ENCODE measurements around the gene SOD1. TPM values are rescaled to one million over a fixed set of nuclear protein-coding genes. Genes with fewer than 3 reads are reported as not detected.

The SOD1 gene
- total and polyA plus RNA-seq, 2 experiments from 2014 or later, result 195 to 260 TPM

DNA sequence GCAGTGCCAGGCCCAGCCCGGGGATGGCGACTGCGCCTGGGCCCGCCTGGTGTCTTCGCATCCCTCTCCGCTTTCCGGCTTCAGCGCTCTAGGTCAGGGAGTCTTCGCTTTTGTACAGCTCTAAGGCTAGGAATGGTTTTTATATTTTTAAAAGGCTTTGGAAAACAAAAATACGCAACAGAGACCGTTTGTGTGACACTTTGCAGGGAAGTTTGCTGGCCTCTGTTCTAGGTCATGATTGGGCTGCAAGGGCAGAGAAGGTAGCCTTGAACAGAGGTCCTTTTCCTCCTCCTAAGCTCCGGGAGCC lies 719 bp downstream of the SOD1 start:
- H3K36me3 ChIP-seq (replicated peaks; ENCODE audit: insufficient read depth, low read depth), result no peaks in the 10 kb centered on the region

DNA sequence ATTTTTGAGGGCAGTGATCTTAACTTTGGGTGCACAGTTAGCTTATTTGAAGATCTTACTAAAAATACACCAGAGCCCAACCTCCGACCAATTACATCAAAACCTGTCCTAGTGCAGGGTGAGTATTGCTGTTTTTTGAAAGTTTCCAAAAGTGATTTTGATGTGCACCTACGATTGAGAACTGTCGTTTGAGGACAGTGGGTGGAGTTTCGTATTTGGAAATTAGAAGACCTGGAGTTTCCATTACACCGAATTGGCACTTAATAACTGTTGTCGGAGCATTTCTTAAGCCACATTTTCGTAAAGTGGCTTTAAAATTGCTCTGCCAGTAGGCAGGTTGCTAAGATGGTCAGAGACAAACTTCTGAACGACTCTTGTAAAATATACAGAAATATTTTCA lies 1.1 kb downstream of the SOD1 start:
- H2AFZ ChIP-seq, result peak overlapping the region; percentile 73
- peak overlapping the region; percentile 74 for H3K4me3 ChIP-seq
- peaks cover 54% of the 10 kb centered on the region for H3K79me2 ChIP-seq
- H3K9me3 ChIP-seq (ENCODE audit: low read depth), result no peaks in the 10 kb centered on the region
- 40% methylated on average over 8 of the region's 8 CpGs for WGBS (ENCODE audit: low lambda C conversion rate, missing lambda C conversion rate)
- H3K4me1 ChIP-seq (ENCODE audit: insufficient read depth), result peaks cover 4% of the 10 kb centered on the region
- peak overlapping the region; percentile 75 for H3K4me2 ChIP-seq
- no peaks in the 10 kb centered on the region for H3K27me3 ChIP-seq
- no peak for DNase-seq (ENCODE audit: low spot score)
- no peaks in the 10 kb centered on the region for H3K36me3 ChIP-seq (replicated peaks; ENCODE audit: insufficient read depth, low read depth)
- H3K27ac ChIP-seq, result peak overlapping the region; percentile 84
- TF ChIP-seq EZH2phosphoT487 (IDR thresholded peaks at IDR 0.05; ENCODE audit: low read depth, severe bottlenecking, unreplicated experiment), result no peak
- TF ChIP-seq, protein P1, sequence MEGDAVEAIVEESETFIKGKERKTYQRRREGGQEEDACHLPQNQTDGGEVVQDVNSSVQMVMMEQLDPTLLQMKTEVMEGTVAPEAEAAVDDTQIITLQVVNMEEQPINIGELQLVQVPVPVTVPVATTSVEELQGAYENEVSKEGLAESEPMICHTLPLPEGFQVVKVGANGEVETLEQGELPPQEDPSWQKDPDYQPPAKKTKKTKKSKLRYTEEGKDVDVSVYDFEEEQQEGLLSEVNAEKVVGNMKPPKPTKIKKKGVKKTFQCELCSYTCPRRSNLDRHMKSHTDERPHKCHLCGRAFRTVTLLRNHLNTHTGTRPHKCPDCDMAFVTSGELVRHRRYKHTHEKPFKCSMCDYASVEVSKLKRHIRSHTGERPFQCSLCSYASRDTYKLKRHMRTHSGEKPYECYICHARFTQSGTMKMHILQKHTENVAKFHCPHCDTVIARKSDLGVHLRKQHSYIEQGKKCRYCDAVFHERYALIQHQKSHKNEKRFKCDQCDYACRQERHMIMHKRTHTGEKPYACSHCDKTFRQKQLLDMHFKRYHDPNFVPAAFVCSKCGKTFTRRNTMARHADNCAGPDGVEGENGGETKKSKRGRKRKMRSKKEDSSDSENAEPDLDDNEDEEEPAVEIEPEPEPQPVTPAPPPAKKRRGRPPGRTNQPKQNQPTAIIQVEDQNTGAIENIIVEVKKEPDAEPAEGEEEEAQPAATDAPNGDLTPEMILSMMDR (IDR thresholded peaks at IDR 0.05; ENCODE audit: poor library complexity), result no peak
- no peak for TF ChIP-seq EZH2 (IDR thresholded peaks at IDR 0.05; ENCODE audit: borderline replicate concordance)
- H4K20me1 ChIP-seq (ENCODE audit: insufficient read depth, poor library complexity, severe bottlenecking), result peaks cover 32% of the 10 kb centered on the region
- H3K9me2 ChIP-seq (replicated peaks; ENCODE audit: insufficient read depth), result no peaks in the 10 kb centered on the region

More for the DNA sequence above, 719 bp downstream of the SOD1 start:
- 2% methylated on average over 12 of the region's 12 CpGs for WGBS (ENCODE audit: low lambda C conversion rate, missing lambda C conversion rate)
- Histone ChIP-seq H3K4me2 (peak overlapping the region; percentile 75), H3K9me3 (ENCODE audit: low read depth) (no peaks in the 10 kb centered on the region), H3K4me1 (ENCODE audit: insufficient read depth) (peaks cover 4% of the 10 kb centered on the region), H3K9me2 (replicated peaks; ENCODE audit: insufficient read depth) (no peaks in the 10 kb centered on the region), H3K27me3 (no peaks in the 10 kb centered on the region), H2AFZ (peak overlapping the region; percentile 73), H4K20me1 (ENCODE audit: insufficient read depth, poor library complexity, severe bottlenecking) (peaks cover 32% of the 10 kb centered on the region), H3K79me2 (peaks cover 50% of the 10 kb centered on the region), H3K4me3 (peak overlapping the region; percentile 74), H3K27ac (peak overlapping the region; percentile 84)
- TF ChIP-seq, protein P1 (IDR thresholded peaks at IDR 0.05; ENCODE audit: poor library complexity), result no peak
- no peak for TF ChIP-seq EZH2phosphoT487 (IDR thresholded peaks at IDR 0.05; ENCODE audit: low read depth, severe bottlenecking, unreplicated experiment)
- TF ChIP-seq EZH2 (IDR thresholded peaks at IDR 0.05; ENCODE audit: borderline replicate concordance), result no peak
- DNase-seq (ENCODE audit: low spot score), result peak; percentile 61

DNA sequence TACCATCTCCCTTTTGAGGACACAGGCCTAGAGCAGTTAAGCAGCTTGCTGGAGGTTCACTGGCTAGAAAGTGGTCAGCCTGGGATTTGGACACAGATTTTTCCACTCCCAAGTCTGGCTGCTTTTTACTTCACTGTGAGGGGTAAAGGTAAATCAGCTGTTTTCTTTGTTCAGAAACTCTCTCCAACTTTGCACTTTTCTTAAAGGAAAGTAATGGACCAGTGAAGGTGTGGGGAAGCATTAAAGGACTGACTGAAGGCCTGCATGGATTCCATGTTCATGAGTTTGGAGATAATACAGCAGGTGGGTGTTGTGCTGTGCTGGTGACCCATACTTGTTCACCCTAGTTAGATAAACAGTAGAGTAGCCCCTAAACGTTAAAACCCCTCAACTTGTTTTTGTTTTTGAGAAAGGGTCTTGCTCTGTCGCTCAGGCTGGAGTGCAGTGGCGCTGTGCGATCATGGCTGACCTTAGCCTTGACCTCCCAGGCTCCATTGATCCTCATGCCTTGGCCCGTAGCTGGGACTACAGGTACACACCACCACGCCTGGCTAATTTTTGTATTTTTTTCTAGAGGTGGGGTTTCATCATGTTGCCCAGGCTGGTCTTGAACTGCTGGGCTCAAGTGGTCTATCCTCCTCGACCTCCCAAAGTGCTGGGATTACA lies 4.2 kb downstream of the SOD1 start:
- Histone ChIP-seq H3K9me3 (ENCODE audit: low read depth) (no peaks in the 10 kb centered on the region), H3K4me2 (no peak overlapping the region), H3K4me3 (no peak overlapping the region), H3K36me3 (replicated peaks; ENCODE audit: insufficient read depth, low read depth) (no peaks in the 10 kb centered on the region), H3K79me2 (peaks cover 55% of the 10 kb centered on the region), H3K9me2 (replicated peaks; ENCODE audit: insufficient read depth) (no peaks in the 10 kb centered on the region), H2AFZ (no peak overlapping the region), H3K27ac (no peak overlapping the region), H3K27me3 (no peaks in the 10 kb centered on the region), H3K4me1 (ENCODE audit: insufficient read depth) (peaks cover 4% of the 10 kb centered on the region), H4K20me1 (ENCODE audit: insufficient read depth, poor library complexity, severe bottlenecking) (peaks cover 32% of the 10 kb centered on the region)
- 95% methylated on average over 7 of the region's 7 CpGs for WGBS (ENCODE audit: low lambda C conversion rate, missing lambda C conversion rate)
- no peak for DNase-seq (ENCODE audit: low spot score)
- TF ChIP-seq EZH2phosphoT487 (IDR thresholded peaks at IDR 0.05; ENCODE audit: low read depth, severe bottlenecking, unreplicated experiment), result no peak
- TF ChIP-seq EZH2 (IDR thresholded peaks at IDR 0.05; ENCODE audit: borderline replicate concordance), result no peak
- TF ChIP-seq, protein P1 (IDR thresholded peaks at IDR 0.05; ENCODE audit: poor library complexity), result no peak
